Liver (tissue), 9 donors: ENCODE measurements around the gene PROS1. TPM values are rescaled to one million over a fixed set of nuclear protein-coding genes. Genes with fewer than 3 reads are reported as not detected.

ENCODE experiments used
- DNase-seq: peaks from one replicate; pipeline ENCODE4 v3.0.0-alpha.2; 2017; ENCODE audit warnings: low spot score
- H3K27ac ChIP-seq, 2 donors: one replicate each; pipeline ENCODE4 v1.7.0; 2013; ENCODE audit warnings: inconsistent platforms in 2 of 2, low read length in 2 of 2, control low read depth in 1 of 2, low read depth in 1 of 2, mild to moderate bottlenecking in 1 of 2
- H3K27me3 ChIP-seq, 4 donors: one replicate each; pipeline versions ENCODE4 v1.6.1 to v1.7.0; 2013; ENCODE audit warnings: low read length in 3 of 4, inconsistent platforms in 1 of 4, mild to moderate bottlenecking in 1 of 4, moderate library complexity in 1 of 4; ENCODE audit not compliant: control insufficient read depth in 4 of 4, insufficient read depth in 4 of 4
- H3K36me3 ChIP-seq, 4 donors: one replicate each; pipeline versions ENCODE4 v1.6.1 to v1.7.0; 2013; ENCODE audit warnings: low read length in 3 of 4, mild to moderate bottlenecking in 3 of 4, low read depth in 1 of 4, moderate library complexity in 1 of 4; ENCODE audit not compliant: control insufficient read depth in 4 of 4, insufficient read depth in 3 of 4
- H3K4me1 ChIP-seq, 4 donors: one replicate each; pipeline versions ENCODE4 v1.6.1 to v1.7.0; 2013; ENCODE audit warnings: low read length in 3 of 4, mild to moderate bottlenecking in 3 of 4, moderate library complexity in 1 of 4; ENCODE audit not compliant: control insufficient read depth in 4 of 4, insufficient read depth in 4 of 4
- H3K4me3 ChIP-seq, 3 donors: one replicate each; pipeline versions ENCODE4 v1.6.1 to v1.7.0; 2013; ENCODE audit warnings: low read length in 3 of 3, control low read depth in 1 of 3, low read depth in 1 of 3, mild to moderate bottlenecking in 1 of 3
- H3K9ac ChIP-seq, 2 donors: one replicate each; pipeline ENCODE4 v1.7.0; 2013; ENCODE audit warnings: low read length in 2 of 2, mild to moderate bottlenecking in 2 of 2, moderate library complexity in 2 of 2, control low read depth in 1 of 2, low read depth in 1 of 2
- H3K9me3 ChIP-seq, 4 donors: one replicate each; pipeline versions ENCODE4 v1.6.1 to v1.7.0; 2013; ENCODE audit warnings: low read length in 3 of 4; ENCODE audit not compliant: control insufficient read depth in 4 of 4
- ATF3 ChIP-seq: IDR thresholded peaks from 2 replicates; pipeline ENCODE4 v1.6.1; 2016; ENCODE audit warnings: antibody characterized with exemption
- CTCF ChIP-seq: fragments of 150-350 bp; IDR thresholded peaks from 2 replicates; pipeline ENCODE4 v1.5.1; 2017; ENCODE audit warnings: improper control_type of control experiment, low read depth, low read length; ENCODE audit not compliant: missing input control
- EGR1 ChIP-seq, 2 donors: IDR thresholded peaks; 2 replicates each; pipeline ENCODE4 v1.6.1; 2016 to 2018; ENCODE audit warnings: antibody characterized with exemption in 2 of 2, low read depth in 2 of 2
- FOXA1 ChIP-seq: IDR thresholded peaks from 2 replicates; pipeline ENCODE4 v1.6.1; 2016; ENCODE audit warnings: antibody characterized with exemption
- FOXA2 ChIP-seq: IDR thresholded peaks from 2 replicates; pipeline ENCODE4 v1.6.1; 2016; ENCODE audit warnings: antibody characterized with exemption
- GABPA ChIP-seq, 2 donors: IDR thresholded peaks in 1 of 2; conservative IDR thresholded peaks in 1 of 2; 2 replicates each; pipeline ENCODE4 v1.6.1; 2016; ENCODE audit warnings: antibody characterized with exemption in 2 of 2, mild to moderate bottlenecking in 1 of 2, moderate library complexity in 1 of 2
- HNF4A ChIP-seq, 2 donors: conservative IDR thresholded peaks; 2 replicates each; pipeline ENCODE4 v1.6.1; 2016; ENCODE audit warnings: antibody characterized with exemption in 2 of 2, mild to moderate bottlenecking in 2 of 2
- HNF4G ChIP-seq: IDR thresholded peaks from 2 replicates; pipeline ENCODE4 v1.6.1; 2016; ENCODE audit warnings: antibody characterized with exemption
- JUND ChIP-seq, 2 donors: IDR thresholded peaks; 2 replicates each; pipeline ENCODE4 v1.6.1; 2016; ENCODE audit warnings: antibody characterized with exemption in 2 of 2
- MAX ChIP-seq: IDR thresholded peaks from 2 replicates; pipeline ENCODE4 v1.6.1; 2016; ENCODE audit warnings: antibody characterized with exemption
- NR2F2 ChIP-seq: IDR thresholded peaks from 2 replicates; pipeline ENCODE4 v1.6.1; 2016; ENCODE audit warnings: antibody characterized with exemption
- RAD21 ChIP-seq, 2 donors: IDR thresholded peaks; 2 replicates each; pipeline ENCODE4 v1.6.1; 2016; ENCODE audit warnings: antibody characterized with exemption in 2 of 2, mild to moderate bottlenecking in 2 of 2
- REST ChIP-seq: IDR thresholded peaks from 2 replicates; pipeline ENCODE4 v1.6.1; 2016; ENCODE audit warnings: antibody characterized with exemption, mild to moderate bottlenecking
- RXRA ChIP-seq, 2 donors: IDR thresholded peaks; 2 replicates each; pipeline ENCODE4 v1.6.1; 2017 to 2018; ENCODE audit warnings: antibody characterized with exemption in 2 of 2, mild to moderate bottlenecking in 1 of 2
- SP1 ChIP-seq: IDR thresholded peaks from 2 replicates; pipeline ENCODE4 v1.6.1; 2018; ENCODE audit warnings: antibody characterized with exemption, mild to moderate bottlenecking
- TAF1 ChIP-seq: conservative IDR thresholded peaks from 2 replicates; pipeline ENCODE4 v1.6.1; 2016; ENCODE audit warnings: antibody characterized with exemption, mild to moderate bottlenecking
- YY1 ChIP-seq: IDR thresholded peaks from 2 replicates; pipeline ENCODE4 v1.6.1; 2016; ENCODE audit warnings: antibody characterized with exemption, mild to moderate bottlenecking
- ZBTB33 ChIP-seq: IDR thresholded peaks from 2 replicates; pipeline ENCODE4 v1.6.1; 2016; ENCODE audit warnings: antibody characterized with exemption
- WGBS: extraction: QIAGEN DNeasy Blood & Tissue Kit; methylation state at CpG from one replicate; pipeline ENCODE4 v1.1.7; 2013; 5-methylcytosine and 5-hydroxymethylcytosine counted together
- polyA plus RNA-seq, 2 donors: library from polyadenylated mRNA; stranded (reverse) in 1 of 2; unstranded in 1 of 2; fragments of 200-250 nt in 1 of 2; fragments of >200 nt in 1 of 2; fragmentation: Nextera tagmentation in 1 of 2; extraction: Ambion mirVana in 1 of 2; gene quantifications; one replicate each; pipeline versions ENCODE4 v1.2.1 to v1.2.3, GENCODE V29; 2013 to 2015
- total RNA-seq, 2 donors: library from RNA; depleted of rRNA; stranded (reverse); fragments of >200 nt; gene quantifications; one replicate each; pipeline ENCODE4 v1.2.3, GENCODE V29; 2014
- donor health status: healthy.
- donor health status: healthy.
- donor health status: healthy.
- donor health status: healthy.
- donor health status: healthy.

The PROS1 gene
- total and polyA plus RNA-seq, 4 donors: 88.9 to 252 (median 143) TPM

- no peak overlapping the region for H3K27ac ChIP-seq
- no peak overlapping the region for H3K9ac ChIP-seq
- H3K4me1 ChIP-seq: peaks cover 4 to 32% (median 20%) of the 10 kb centered on the region in 4 donors
- H3K27me3 ChIP-seq: no peaks in the 10 kb centered on the region
- peaks cover 0 to 8% (median 4%) of the 10 kb centered on the region in 4 donors for H3K36me3 ChIP-seq
- TF ChIP-seq RXRA (IDR thresholded peaks at IDR 0.05) (no peak), HNF4A (conservative IDR thresholded peaks at IDR 0.05) (peak; percentile 33 to 45)
- no peak overlapping the region for H3K4me3 ChIP-seq
- H3K9me3 ChIP-seq: no peaks in the 10 kb centered on the region
- WGBS: 50% methylated on average over 3 of the region's 3 CpGs
- no peak for DNase-seq
Observed at GRCh38 chr3:93962798-93963197, 10.9 kb downstream of the PROS1 start.

- Histone ChIP-seq H3K27me3 (no peaks in the 10 kb centered on the region), H3K4me1 (peaks cover 4 to 36% (median 20%) of the 10 kb centered on the region in 4 donors), H3K9me3 (no peaks in the 10 kb centered on the region), H3K27ac (peak overlapping the region in 1 of 2 donors; percentile 45), H3K36me3 (peaks cover 0 to 8% (median 0%) of the 10 kb centered on the region in 4 donors), H3K9ac (no peak overlapping the region), H3K4me3 (no peak overlapping the region)
- DNase-seq: no peak
- TF ChIP-seq ZBTB33: no peak
- TF ChIP-seq RAD21 (IDR thresholded peaks at IDR 0.05): no peak
- TF ChIP-seq FOXA1: no peak
- peak in 1 of 2 donors; percentile 16 for TF ChIP-seq EGR1 (IDR thresholded peaks at IDR 0.05; ENCODE audit: low read depth in 2 of 2)
- TF ChIP-seq MAX: no peak
- TF ChIP-seq TAF1: no peak
- no peak for TF ChIP-seq CTCF
- TF ChIP-seq RXRA (IDR thresholded peaks at IDR 0.05): peak; percentile 13 to 29
- peak; percentile 82 to 84 for TF ChIP-seq HNF4A (conservative IDR thresholded peaks at IDR 0.05)
- TF ChIP-seq NR2F2: no peak
- TF ChIP-seq REST: no peak
- TF ChIP-seq ATF3: no peak
- peak; percentile 59 for TF ChIP-seq SP1
- TF ChIP-seq GABPA (IDR thresholded peaks at IDR 0.05 in 1 of 2, conservative IDR thresholded peaks at IDR 0.05 in 1 of 2): no peak
- TF ChIP-seq JUND (IDR thresholded peaks at IDR 0.05): peak; percentile 19 to 25
- peak; percentile 55 for TF ChIP-seq HNF4G
- TF ChIP-seq YY1: peak; percentile 51
- no peak for TF ChIP-seq FOXA2
- 30% methylated on average over 1 of the region's 1 CpG for WGBS
Observed at GRCh38 chr3:93961489-93961888, 12.2 kb downstream of the PROS1 start.
